ENCODE data around the gene CEP76. TPM values are rescaled to one million over a fixed set of nuclear protein-coding genes. Genes with fewer than 3 reads are reported as not detected.
A peak's percentile ranks its signal among the peaks of the same experiment; 100 is the strongest.

Gene CEP76
- total and polyA plus RNA-seq, 7 donors, result 2.3 to 6.4 (median 4.2) TPM

DNA sequence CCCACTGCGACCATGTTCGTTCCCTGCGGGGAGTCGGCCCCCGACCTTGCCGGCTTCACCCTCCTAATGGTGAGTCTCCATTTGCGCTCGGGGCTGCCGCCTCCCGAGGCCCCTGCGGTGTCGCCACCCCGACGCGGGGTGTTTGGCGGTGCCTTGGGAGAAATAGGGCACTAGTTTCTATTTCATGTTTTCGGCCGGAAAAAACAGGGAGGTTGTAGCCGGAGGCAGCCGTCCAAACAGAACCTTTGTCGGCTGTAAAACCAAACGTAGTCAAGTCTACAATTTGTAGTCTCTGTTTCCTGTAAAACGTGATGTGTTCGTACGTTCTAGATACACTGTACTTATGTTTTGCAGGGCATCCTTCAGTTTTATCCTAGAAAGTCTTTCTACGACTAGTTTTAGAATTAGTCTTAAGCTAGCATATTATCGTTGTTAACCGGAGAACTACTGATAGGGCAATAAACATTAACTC lies 609 bp upstream of the CEP76 start:
- Histone ChIP-seq H3K4me1 (peaks cover 28% of the 10 kb centered on the region), H3K36me3 (ENCODE audit: insufficient read depth in 1 of 2, low read depth in 1 of 2) (peaks cover 2 to 49% of the 10 kb centered on the region in 2 donors), H3K4me3 (peak overlapping the region; percentile 98), H3K9me3 (no peaks in the 10 kb centered on the region), H3K27me3 (ENCODE audit: insufficient read depth in 3 of 3, low read length in 2 of 3) (no peaks in the 10 kb centered on the region), H3K27ac (peak overlapping the region; percentile 84)
- DNase-seq, result no peak
- 0 to 1% (median 0%) methylated on average over 28 of the region's 28 CpGs for WGBS, 3 donors
- TF ChIP-seq, protein P1, sequence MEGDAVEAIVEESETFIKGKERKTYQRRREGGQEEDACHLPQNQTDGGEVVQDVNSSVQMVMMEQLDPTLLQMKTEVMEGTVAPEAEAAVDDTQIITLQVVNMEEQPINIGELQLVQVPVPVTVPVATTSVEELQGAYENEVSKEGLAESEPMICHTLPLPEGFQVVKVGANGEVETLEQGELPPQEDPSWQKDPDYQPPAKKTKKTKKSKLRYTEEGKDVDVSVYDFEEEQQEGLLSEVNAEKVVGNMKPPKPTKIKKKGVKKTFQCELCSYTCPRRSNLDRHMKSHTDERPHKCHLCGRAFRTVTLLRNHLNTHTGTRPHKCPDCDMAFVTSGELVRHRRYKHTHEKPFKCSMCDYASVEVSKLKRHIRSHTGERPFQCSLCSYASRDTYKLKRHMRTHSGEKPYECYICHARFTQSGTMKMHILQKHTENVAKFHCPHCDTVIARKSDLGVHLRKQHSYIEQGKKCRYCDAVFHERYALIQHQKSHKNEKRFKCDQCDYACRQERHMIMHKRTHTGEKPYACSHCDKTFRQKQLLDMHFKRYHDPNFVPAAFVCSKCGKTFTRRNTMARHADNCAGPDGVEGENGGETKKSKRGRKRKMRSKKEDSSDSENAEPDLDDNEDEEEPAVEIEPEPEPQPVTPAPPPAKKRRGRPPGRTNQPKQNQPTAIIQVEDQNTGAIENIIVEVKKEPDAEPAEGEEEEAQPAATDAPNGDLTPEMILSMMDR (IDR thresholded peaks at IDR 0.05), result no peak
- ATAC-seq, result peak in 2 of 4 donors; percentile 59 to 74
- intact Hi-C loops (cut with DNase I), result no loop called here

DNA sequence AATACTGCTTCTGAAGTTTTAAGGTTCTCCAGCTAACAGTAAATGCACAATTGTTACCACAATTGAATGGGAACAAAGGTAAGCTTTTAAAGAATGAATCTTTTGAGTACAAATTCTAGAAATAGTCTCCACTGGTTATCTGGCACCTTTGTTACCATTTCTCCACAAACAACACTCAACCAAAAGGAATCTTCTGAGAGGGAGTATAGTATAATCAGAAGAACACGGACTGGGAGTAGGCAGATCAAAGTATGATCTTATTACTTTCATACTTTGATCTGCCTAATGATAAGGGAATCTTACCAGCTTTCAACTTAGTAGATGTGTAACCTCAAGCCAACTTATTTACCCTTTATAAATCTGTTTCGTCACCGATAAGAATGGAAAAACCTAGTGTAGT lies 1.4 kb downstream of the CEP76 start:
- peaks cover 0 to 43% of the 10 kb centered on the region in 2 donors for H3K36me3 ChIP-seq (ENCODE audit: insufficient read depth in 1 of 2, low read depth in 1 of 2)
- H3K9me3 ChIP-seq, result no peaks in the 10 kb centered on the region
- DNase-seq, result no peak
- peak overlapping the region; percentile 98 for H3K4me3 ChIP-seq
- WGBS, 3 donors, result 84 to 91% (median 85%) methylated on average over 3 of the region's 3 CpGs
- TF ChIP-seq, protein P1 (IDR thresholded peaks at IDR 0.05), result no peak
- no peak for ATAC-seq
- H3K27me3 ChIP-seq (ENCODE audit: insufficient read depth in 3 of 3, low read length in 2 of 3), result no peaks in the 10 kb centered on the region
- H3K4me1 ChIP-seq, result peaks cover 28% of the 10 kb centered on the region
- intact Hi-C loops (cut with DNase I), result no loop called here
- peak overlapping the region; percentile 84 for H3K27ac ChIP-seq

DNA sequence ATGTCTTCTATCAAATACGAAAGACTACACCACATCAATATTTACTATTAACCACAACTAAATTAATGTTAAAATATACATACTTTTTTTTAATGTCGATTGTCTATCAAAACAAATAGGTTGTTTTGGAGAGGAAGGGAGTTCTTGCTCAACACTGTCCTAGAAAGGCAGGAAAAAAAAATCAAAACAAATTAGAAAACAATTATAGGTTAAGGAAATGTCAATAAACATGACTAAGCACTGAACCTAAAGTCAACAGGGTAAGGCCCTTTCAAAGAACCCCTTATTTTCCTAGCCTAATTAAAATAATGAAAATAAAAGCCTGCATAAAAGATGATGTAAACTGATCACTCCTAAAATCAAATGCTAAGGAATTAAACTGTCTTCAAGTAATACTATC lies 2.8 kb downstream of the CEP76 start:
- H3K4me3 ChIP-seq, result no peak overlapping the region
- H3K27me3 ChIP-seq (ENCODE audit: insufficient read depth in 3 of 3, low read length in 2 of 3), result no peaks in the 10 kb centered on the region
- no peak for ATAC-seq
- DNase-seq, result no peak
- H3K27ac ChIP-seq, result no peak overlapping the region
- TF ChIP-seq, protein P1 (IDR thresholded peaks at IDR 0.05), result no peak
- H3K9me3 ChIP-seq, result no peaks in the 10 kb centered on the region
- WGBS, 3 donors, result 90 to 93% (median 90%) methylated on average over 2 of the region's 2 CpGs
- peaks cover 0 to 41% of the 10 kb centered on the region in 2 donors for H3K36me3 ChIP-seq (ENCODE audit: insufficient read depth in 1 of 2, low read depth in 1 of 2)
- intact Hi-C loops (cut with DNase I), result no loop called here
- peaks cover 23% of the 10 kb centered on the region for H3K4me1 ChIP-seq

DNA sequence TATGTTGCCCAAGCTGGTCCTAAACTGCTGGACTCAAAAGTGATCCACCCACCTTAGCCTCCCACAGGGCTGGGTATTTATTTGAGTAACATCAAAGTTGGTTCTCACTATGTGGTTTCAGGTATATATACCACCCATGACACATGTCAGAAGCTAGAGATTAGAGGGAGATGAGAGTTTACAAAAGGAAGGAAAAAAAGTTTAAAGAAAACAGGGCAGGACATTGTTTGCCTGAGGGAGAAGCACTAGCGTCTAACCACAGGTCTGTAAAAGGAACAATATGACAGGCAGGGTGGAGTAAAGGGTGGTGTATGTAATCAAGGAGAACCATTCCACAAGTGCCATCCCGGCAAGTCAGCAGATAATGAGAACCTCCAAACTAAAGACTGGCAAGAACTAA lies 8.5 kb downstream of the CEP76 start:
- DNase-seq (no peak), ATAC-seq (no peak)
- no peaks in the 10 kb centered on the region for H3K27me3 ChIP-seq (ENCODE audit: insufficient read depth in 3 of 3, low read length in 2 of 3)
- H3K4me3 ChIP-seq, result no peak overlapping the region
- H3K4me1 ChIP-seq, result no peaks in the 10 kb centered on the region
- TF ChIP-seq, protein P1 (IDR thresholded peaks at IDR 0.05), result no peak
- intact Hi-C loops (cut with DNase I), result no loop called here
- H3K27ac ChIP-seq, result no peak overlapping the region
- H3K36me3 ChIP-seq (ENCODE audit: insufficient read depth in 1 of 2, low read depth in 1 of 2), result peaks cover 2 to 56% of the 10 kb centered on the region in 2 donors
- 46 to 87% (median 86%) methylated on average over 2 of the region's 2 CpGs for WGBS, 3 donors
- no peaks in the 10 kb centered on the region for H3K9me3 ChIP-seq

DNA sequence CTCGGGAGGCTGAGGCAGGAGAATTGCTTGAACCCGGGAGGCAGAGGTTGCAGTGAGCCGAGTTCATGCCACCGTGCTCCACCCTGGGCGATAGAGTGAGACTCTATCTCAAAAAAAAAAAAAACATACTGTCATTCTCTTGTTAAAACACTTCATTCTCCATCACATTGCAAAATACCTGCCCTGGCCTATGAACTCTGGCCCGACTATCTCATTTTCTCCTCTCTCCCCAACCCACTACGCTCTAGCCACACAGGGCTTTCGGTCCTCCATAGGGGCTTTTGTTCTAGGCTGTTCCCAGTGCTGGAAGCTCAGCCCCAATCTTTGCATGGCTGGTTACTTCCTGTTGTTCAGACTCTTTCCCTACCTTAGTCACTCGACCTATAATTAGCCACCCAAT lies 10.3 kb downstream of the CEP76 start:
- 85 to 96% (median 87%) methylated on average over 9 of the region's 9 CpGs for WGBS, 3 donors
- Histone ChIP-seq H3K27ac (no peak overlapping the region), H3K4me1 (no peaks in the 10 kb centered on the region), H3K9me3 (no peaks in the 10 kb centered on the region), H3K4me3 (no peak overlapping the region), H3K27me3 (ENCODE audit: insufficient read depth in 3 of 3, low read length in 2 of 3) (no peaks in the 10 kb centered on the region), H3K36me3 (ENCODE audit: insufficient read depth in 1 of 2, low read depth in 1 of 2) (peaks cover 2 to 44% of the 10 kb centered on the region in 2 donors)
- ATAC-seq (no peak), DNase-seq (no peak)
- TF ChIP-seq, protein P1 (IDR thresholded peaks at IDR 0.05), result no peak
- intact Hi-C loops (cut with DNase I), result no loop called here
